GM06990 (cell line): ENCODE results near the gene LRIF1.

Experiments
- DNase-seq: peaks from one replicate; pipeline ENCODE4 v3.0.0-alpha.2; 2011; ENCODE audit not compliant: insufficient read length; ENCODE audit errors: extremely low read depth
- H3K27me3 ChIP-seq: replicated peaks from 2 replicates; pipeline ENCODE4 v1.6.0; 2011; ENCODE audit warnings: low read length; ENCODE audit not compliant: control insufficient read depth, insufficient read depth
- H3K36me3 ChIP-seq: 2 replicates; pipeline ENCODE4 v1.5.1; 2011; ENCODE audit warnings: low read length; ENCODE audit not compliant: control insufficient read depth, insufficient read depth
- H3K4me3 ChIP-seq: replicated peaks from 2 replicates; pipeline ENCODE4 v1.5.1; 2011; ENCODE audit warnings: low read depth, mild to moderate bottlenecking, control low read depth, low read length
- TF ChIP-seq, protein P1 (sequence below): IDR thresholded peaks from 2 replicates; pipeline ENCODE4 v1.5.1; 2011; ENCODE audit warnings: low read length, control low read depth, mild to moderate bottlenecking, inconsistent platforms; ENCODE audit not compliant: insufficient read depth, poor library complexity, severe bottlenecking

The LRIF1 gene

DNA sequence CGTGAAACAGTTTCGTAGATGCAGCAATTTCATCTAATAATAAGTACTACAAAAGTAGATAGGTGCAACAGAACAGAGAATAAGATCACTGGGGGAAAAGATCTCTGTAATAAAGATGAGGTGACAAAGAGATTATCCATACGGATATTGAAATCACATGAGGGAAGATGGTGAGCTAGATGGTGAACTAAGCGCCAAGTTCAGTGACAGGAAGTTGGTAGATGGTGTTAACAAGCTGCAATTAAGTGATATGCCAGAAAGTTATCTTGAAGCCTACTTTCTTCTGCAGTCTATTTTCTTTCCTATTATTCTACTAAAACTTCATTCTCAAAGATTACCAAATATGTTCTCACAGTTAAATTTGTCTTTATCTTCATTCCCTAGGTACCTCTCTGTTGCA is 7.1 kb downstream of the LRIF1 start:
- Histone ChIP-seq H3K4me3 (no peak overlapping the region), H3K36me3 (no peaks in the 10 kb centered on the region; the same call in 1 of the 2 replicates), H3K27me3 (no peaks in the 10 kb centered on the region)
- no peak for DNase-seq
- TF ChIP-seq, protein P1, sequence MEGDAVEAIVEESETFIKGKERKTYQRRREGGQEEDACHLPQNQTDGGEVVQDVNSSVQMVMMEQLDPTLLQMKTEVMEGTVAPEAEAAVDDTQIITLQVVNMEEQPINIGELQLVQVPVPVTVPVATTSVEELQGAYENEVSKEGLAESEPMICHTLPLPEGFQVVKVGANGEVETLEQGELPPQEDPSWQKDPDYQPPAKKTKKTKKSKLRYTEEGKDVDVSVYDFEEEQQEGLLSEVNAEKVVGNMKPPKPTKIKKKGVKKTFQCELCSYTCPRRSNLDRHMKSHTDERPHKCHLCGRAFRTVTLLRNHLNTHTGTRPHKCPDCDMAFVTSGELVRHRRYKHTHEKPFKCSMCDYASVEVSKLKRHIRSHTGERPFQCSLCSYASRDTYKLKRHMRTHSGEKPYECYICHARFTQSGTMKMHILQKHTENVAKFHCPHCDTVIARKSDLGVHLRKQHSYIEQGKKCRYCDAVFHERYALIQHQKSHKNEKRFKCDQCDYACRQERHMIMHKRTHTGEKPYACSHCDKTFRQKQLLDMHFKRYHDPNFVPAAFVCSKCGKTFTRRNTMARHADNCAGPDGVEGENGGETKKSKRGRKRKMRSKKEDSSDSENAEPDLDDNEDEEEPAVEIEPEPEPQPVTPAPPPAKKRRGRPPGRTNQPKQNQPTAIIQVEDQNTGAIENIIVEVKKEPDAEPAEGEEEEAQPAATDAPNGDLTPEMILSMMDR = no peak

DNA sequence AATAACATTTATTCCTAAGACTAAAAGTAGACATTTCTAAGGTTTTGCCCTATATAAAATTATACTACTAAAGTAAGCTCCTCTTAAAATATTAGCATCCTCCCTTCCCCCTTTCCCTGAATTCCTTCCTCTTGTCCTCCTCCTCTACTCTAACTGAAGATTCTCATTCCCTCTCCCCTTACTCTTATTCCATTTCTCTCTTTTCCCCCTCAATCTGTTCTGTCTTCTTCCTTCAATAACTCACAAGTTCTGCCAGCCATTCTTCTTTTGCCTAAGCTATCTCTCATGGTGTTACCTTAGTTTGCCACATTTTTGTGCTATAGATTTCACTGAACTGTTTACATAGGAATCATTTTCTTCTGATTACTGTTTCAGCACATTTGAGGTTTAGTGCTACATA is 10.7 kb downstream of the LRIF1 start:
- Histone ChIP-seq H3K27me3 (no peaks in the 10 kb centered on the region), H3K36me3 (no peaks in the 10 kb centered on the region; the same call in none of the 2 replicates), H3K4me3 (no peak overlapping the region)
- DNase-seq = no peak
- TF ChIP-seq, protein P1 = no peak

DNA sequence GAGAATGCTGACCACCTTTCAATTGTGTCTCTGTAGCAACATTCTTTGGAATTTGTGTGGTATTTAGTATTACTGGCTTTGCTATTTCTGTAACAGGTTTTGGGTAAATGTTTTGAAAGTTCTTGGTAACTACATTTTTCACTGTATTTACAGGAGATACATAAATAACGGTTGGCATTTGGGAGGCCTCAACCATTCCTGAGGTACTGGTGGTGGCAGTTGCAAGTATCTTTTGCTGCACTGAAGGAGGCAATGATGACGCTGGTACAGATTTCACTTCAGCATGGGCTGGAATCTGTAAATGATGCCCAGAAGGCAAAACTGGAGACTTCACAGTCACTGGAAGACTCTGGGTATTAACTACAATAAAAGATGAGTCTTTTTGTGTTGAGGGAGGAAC is 11.7 kb downstream of the LRIF1 start:
- no peak overlapping the region for H3K4me3 ChIP-seq
- no peaks in the 10 kb centered on the region; the same call in none of the 2 replicates for H3K36me3 ChIP-seq
- no peaks in the 10 kb centered on the region for H3K27me3 ChIP-seq
- DNase-seq = no peak
- TF ChIP-seq, protein P1 = no peak

DNA sequence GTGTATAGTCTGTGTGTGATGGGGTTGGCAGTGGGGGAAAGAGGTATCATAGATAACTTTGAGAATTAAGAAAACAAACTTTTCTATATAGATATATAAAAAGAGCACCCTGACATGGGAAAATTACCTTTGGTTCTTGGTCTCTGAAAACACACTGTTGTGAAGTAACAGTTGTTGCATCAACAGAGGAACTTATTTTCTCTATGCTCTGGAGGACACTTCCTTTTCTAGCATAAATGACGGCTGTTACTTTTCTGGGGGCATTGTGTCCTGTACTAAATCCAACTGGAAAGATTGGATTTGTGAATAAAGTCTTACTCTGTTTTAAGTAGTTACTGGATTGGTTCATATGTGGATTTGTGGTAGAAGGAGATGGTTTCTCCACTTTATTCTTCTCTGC is 12.6 kb downstream of the LRIF1 start:
- DNase-seq = no peak
- TF ChIP-seq, protein P1 = no peak
- no peak overlapping the region for H3K4me3 ChIP-seq
- H3K36me3 ChIP-seq = no peaks in the 10 kb centered on the region; the same call in none of the 2 replicates
- no peaks in the 10 kb centered on the region for H3K27me3 ChIP-seq

DNA sequence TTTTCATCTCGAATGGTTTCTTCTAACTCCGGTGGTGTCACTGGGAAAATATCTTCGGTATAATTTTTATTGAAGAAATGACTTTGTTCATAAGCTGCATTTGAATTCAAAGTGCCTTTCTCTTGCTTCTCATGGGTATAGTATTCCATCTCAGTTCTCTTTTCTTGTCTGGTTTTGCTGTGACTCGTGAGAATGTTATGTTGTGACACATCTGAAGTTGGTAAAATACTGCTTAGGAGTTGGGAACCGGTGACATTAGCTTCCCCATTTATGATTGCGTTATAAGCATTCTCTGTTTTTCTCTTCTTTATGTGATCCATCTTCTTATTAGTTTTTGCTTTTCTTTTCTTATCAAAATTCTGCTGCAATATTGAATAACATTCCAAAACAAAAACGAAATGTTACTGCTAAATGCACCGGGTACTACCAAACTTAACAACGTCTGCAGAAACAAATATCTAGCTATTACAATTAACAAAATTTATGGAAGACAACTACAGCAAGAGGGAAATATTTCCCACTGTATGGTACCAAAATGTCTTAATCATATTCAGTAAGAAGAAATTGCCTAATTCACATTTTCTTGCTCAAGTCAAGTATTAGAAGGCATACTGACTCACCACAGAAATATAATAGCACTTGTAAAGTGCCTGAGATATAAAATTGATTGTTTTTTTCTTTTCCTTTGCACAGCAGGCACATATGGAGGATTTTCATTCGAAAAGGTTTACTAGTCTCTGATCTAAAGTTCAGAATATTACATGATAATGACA is 15.5 kb downstream of the LRIF1 start:
- no peaks in the 10 kb centered on the region for H3K27me3 ChIP-seq
- no peaks in the 10 kb centered on the region; the same call in 1 of the 2 replicates for H3K36me3 ChIP-seq
- no peak overlapping the region for H3K4me3 ChIP-seq
- TF ChIP-seq, protein P1 = no peak
- no peak for DNase-seq
